NCI-H1417 (cell line): ENCODE measurements around the gene OR51B6.
"Not testable (repeated sequence)": the region's sequence is repeated elsewhere in the genome, so short reads cannot be mapped to it uniquely, and the experiment has no call there.

Experiments
- DNase-seq, 3 experiments: peaks; one replicate each; lab custom pipeline; 2025; lab: John Stamatoyannopoulos, UW

The OR51B6 gene

GRCh38 chr11:5366365-5366764 lies 15.1 kb downstream of the OR51B6 start:
- not testable (repeated sequence) for DNase-seq

DNA sequence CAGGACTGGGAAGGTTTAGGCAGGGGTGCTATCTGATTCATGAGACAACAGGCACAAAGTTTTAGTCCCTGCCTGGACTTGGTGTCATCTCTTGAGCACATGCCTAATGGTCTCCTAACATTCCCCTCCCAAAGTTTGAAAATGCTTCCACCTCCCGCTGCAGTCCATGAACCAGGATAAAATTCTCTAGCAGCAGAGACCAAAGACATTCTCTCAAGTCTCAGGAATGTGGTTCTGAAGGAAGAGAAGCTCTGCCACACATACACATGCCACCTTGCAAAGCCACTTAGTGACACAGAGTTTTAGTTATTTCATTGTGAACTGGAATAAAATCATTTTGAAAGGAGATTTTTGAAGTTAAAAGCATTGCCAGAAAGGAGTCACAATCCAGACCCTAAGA lies 15.5 kb downstream of the OR51B6 start:
- no peak for DNase-seq

- DNase-seq = peak in 1 of 3 experiments; percentile 0
Measured at GRCh38 chr11:5367448-5368074, 16.3 kb downstream of the OR51B6 start.

DNA sequence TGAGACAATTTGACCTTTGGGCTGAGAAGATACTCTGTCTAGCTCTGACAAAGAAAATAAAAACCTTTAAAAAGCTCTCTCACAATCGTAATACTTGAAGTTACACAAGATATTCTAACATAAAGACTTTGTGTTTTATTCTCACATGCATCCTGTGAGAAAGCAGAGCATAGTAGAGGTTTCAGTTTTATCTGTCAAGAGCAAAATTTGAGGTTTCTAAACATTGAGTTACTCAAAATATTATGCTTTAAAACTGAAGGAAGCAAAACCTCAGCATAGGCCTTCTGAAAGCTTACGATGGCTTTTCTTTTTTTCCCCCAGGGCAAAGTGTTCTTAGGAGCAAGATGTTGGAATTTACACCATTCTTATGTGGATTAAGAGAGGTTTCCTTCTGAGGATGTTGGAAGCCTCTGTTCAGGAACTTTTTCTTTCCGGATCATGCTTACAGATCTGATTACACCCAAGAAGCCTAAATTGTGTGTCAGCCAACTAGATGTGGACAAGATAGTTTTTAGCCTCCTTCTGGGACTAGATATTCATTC lies 17.3 kb downstream of the OR51B6 start:
- no peak for DNase-seq

- DNase-seq = peak in 1 of 3 experiments; percentile 8
Measured at GRCh38 chr11:5369789-5370188, 18.5 kb downstream of the OR51B6 start.

DNA sequence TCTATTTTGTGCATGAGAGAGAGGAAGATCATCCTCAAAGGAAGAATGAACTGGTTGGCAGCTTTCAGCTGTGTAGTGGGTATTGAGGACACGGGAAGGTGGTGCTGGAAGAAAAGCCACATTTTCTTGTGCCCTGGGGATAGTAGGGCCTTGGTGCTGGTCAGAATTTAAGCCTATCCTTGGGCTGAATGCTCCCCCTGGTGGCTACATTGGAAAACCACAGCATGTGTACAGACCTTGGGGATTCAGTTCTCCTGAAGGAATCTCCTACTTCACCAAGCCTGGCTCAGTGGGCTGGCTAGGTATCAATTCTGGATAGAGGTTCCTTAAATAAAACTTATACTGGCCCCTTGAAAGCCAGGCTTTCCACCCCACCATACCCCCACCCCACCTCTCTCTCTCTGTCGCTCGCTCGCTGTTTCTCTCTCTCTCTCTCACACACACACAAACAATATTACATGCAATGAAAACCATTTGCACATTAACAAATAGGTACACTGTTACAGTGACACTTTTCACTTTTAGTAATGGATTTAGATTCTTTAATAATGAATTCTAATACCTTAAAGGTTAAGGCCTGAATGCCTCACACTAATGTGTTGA lies 29.5 kb downstream of the OR51B6 start:
- peak; percentile 34 to 66 (median 36) for DNase-seq

DNA sequence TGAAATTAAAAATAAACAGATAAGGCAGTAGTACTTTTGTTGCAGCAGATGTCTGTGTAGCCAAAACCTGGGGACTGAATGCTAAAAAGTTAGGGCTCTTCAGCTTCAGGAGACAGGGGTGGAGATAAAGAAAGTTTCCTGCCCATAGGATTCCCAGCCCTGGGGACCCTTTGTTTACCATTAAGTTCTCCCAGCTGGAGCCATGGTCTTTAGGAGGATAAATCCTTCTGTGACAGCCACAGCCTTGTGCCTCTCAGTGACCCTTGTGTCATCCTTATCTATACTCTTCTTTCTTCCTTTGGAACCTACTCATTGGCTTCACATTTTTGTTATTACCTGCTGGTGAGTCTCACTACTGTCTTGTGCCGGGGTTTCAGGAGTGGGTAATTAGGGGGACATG lies 32.3 kb downstream of the OR51B6 start, which contains the start of gene OR51M1:
OR51M1 (plus strand) TSS at position 237 of the 400 bp plus-strand sequence. CDS start 5,587 bp downstream, outside the sequence.
- DNase-seq = no peak

DNA sequence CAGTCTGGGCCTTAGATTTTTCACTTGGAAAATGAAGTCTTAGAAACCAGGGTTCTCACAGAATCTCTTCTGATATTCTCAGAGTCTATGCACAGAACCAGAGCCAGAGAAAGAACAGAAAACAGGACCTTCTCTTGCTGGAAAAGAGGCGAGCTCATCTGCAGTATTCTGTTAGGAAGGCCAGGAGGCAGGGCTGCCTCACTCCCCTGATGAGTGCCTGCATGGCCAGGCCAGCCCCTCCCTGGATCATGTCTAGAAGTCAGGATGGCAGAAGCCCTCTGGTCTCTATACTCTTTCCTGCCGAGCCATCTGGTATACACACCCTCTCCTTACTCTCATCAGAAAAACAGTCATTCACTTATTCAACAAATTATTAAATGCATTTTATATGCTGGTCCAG lies 33.0 kb downstream of the OR51B6 start:
- no peak for DNase-seq

GRCh38 chr11:5390210-5390609 lies 38.9 kb downstream of the OR51B6 start:
- DNase-seq = no peak

GRCh38 chr11:5394091-5394490 lies 42.8 kb downstream of the OR51B6 start:
- DNase-seq = no peak

DNA sequence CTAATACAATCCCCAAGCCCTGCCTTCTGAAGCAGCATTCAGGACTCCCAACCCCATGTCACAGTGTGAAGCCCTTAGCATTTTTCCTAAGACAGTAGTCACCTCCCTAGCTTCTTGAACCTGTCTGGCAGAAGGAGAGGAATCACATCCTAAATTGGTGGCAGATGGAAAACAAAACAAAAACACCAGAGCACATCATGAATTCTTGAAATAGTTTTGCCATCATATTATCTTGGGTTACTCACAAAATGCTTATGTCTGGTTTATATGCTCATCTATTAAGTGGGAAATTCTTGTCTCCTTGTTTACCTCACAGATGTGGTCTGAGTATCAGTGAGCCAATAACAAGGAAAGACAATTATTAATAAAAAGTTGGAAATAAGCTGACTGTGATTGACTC lies 47.6 kb downstream of the OR51B6 start:
- DNase-seq = no peak
